Endothelial cell of umbilical vein (primary cell): ENCODE measurements around the gene TSNAX. TPM values are rescaled to one million over a fixed set of nuclear protein-coding genes. Genes with fewer than 3 reads are reported as not detected.

Experiments
- BruUV-seq: library from RNA; stranded (reverse); fragments of 400-500 nt; replicated peaks from 2 replicates; lab custom pipeline; 2021; lab: Mats Ljungman, UMichigan
- CTCF ChIA-PET: fragments of 300-600, 350-600 bp; sonication (Branson Sonifier 250); formaldehyde crosslinking; loops from one replicate; lab custom pipeline; 2021; ENCODE audit warnings: antibody characterized with exemption, inconsistent platforms; lab: Charles Lee
- POLR2A ChIA-PET: fragments of 300-600, 350-600 bp; sonication (Branson Sonifier 250); formaldehyde crosslinking; loops from one replicate; lab custom pipeline; 2021; ENCODE audit warnings: antibody characterized with exemption, inconsistent platforms; lab: Charles Lee
- DNase-seq: peaks from one replicate; pipeline ENCODE4 v3.0.0-alpha.2; 2011; ENCODE audit warnings: low read depth, low spot score
- FAIRE-seq: peaks from 2 replicates; lab custom pipeline; 2011; peaks lifted over from hg19 to GRCh38; lab: Jason Lieb, UNC
- H2AFZ ChIP-seq: 2 replicates; pipeline ENCODE4 v1.6.0; 2012; ENCODE audit warnings: low read depth, low read length, control low read depth, inconsistent platforms
- H3K27ac ChIP-seq: 2 replicates; pipeline ENCODE4 v1.5.1; 2011; ENCODE audit warnings: low read depth, mild to moderate bottlenecking, control low read depth, low read length, moderate library complexity; ENCODE audit not compliant: insufficient read depth
- H3K27me3 ChIP-seq, 2 experiments: 2 replicates each; pipeline versions ENCODE4 v1.6.0 to v1.6.1; 2011; ENCODE audit warnings: low read length in 2 of 2, mixed read lengths in 1 of 2; ENCODE audit not compliant: control insufficient read depth in 2 of 2, insufficient read depth in 2 of 2
- H3K36me3 ChIP-seq, 2 experiments: 2 replicates in 1 of 2; 3 replicates in 1 of 2; pipeline ENCODE4 v1.5.1; 2011; ENCODE audit warnings: low read length in 2 of 2, mild to moderate bottlenecking in 1 of 2, moderate library complexity in 1 of 2; ENCODE audit not compliant: control insufficient read depth in 2 of 2, insufficient read depth in 2 of 2; ENCODE audit errors: extremely low read depth in 1 of 2
- H3K4me1 ChIP-seq: 3 replicates; pipeline ENCODE4 v1.5.1; 2011; ENCODE audit warnings: mild to moderate bottlenecking, low read length; ENCODE audit not compliant: control insufficient read depth, insufficient read depth; ENCODE audit errors: extremely low read depth
- H3K4me2 ChIP-seq: 2 replicates; pipeline ENCODE4 v1.6.1; 2011; ENCODE audit warnings: low read length, control low read depth, mixed read lengths; ENCODE audit not compliant: insufficient read depth
- H3K4me3 ChIP-seq, 3 experiments: fragments of 200-600 bp in 1 of 3; sonication (generic), shearing (Covaris generic) in 1 of 3; replicated peaks in 1 of 3; 2 replicates each; pipeline ENCODE4 v1.5.1; 2011 to 2016; ENCODE audit warnings: control low read depth in 3 of 3, low read length in 3 of 3, mild to moderate bottlenecking in 2 of 3, inconsistent platforms in 1 of 3, low read depth in 1 of 3, moderate library complexity in 1 of 3; ENCODE audit not compliant: insufficient read depth in 1 of 3
- H3K79me2 ChIP-seq: 2 replicates; pipeline ENCODE4 v1.6.0; 2012; ENCODE audit warnings: low read length, inconsistent platforms; ENCODE audit not compliant: control insufficient read depth, insufficient read depth
- H3K9ac ChIP-seq: replicated peaks from 2 replicates; pipeline ENCODE3; 2011; ENCODE audit warnings: low read length, control low read depth; ENCODE audit not compliant: insufficient read depth; ENCODE audit errors: extremely low read depth
- H3K9me1 ChIP-seq: replicated peaks from 3 replicates; pipeline ENCODE4 v1.6.0; 2011; ENCODE audit warnings: mild to moderate bottlenecking, low read length; ENCODE audit not compliant: control insufficient read depth, insufficient read depth; ENCODE audit errors: extremely low read depth
- H3K9me3 ChIP-seq: replicated peaks from 2 replicates; pipeline ENCODE4 v1.5.1; 2012; ENCODE audit warnings: low read length, inconsistent platforms; ENCODE audit not compliant: control insufficient read depth, insufficient read depth
- H4K20me1 ChIP-seq: replicated peaks from 2 replicates; pipeline ENCODE3; 2011; ENCODE audit warnings: mild to moderate bottlenecking, low read length; ENCODE audit not compliant: control insufficient read depth, insufficient read depth; ENCODE audit errors: extremely low read depth
- EZH2 ChIP-seq: IDR thresholded peaks from 2 replicates; pipeline ENCODE4 v1.6.1; 2012; ENCODE audit warnings: borderline replicate concordance, low read depth, mild to moderate bottlenecking, moderate library complexity, low read length, inconsistent platforms; ENCODE audit not compliant: severe bottlenecking
- FOS ChIP-seq: IDR thresholded peaks from 2 replicates; pipeline ENCODE4 v1.6.1; 2011; ENCODE audit warnings: mild to moderate bottlenecking, low read length, moderate library complexity, borderline replicate concordance; ENCODE audit not compliant: insufficient read depth
- GATA2 ChIP-seq: IDR thresholded peaks from 2 replicates; pipeline ENCODE4 v1.7.0; 2011; ENCODE audit warnings: low read depth, mild to moderate bottlenecking, moderate library complexity, mixed read lengths, low read length; ENCODE audit not compliant: insufficient read length, insufficient read depth
- JUN ChIP-seq: IDR thresholded peaks from 2 replicates; pipeline ENCODE4 v1.6.1; 2011; ENCODE audit warnings: borderline replicate concordance, low read depth; ENCODE audit not compliant: insufficient read length, insufficient read depth
- MYC ChIP-seq: IDR thresholded peaks from one replicate; pipeline ENCODE4 v1.6.1; 2011; ENCODE audit warnings: mild to moderate bottlenecking, low read depth, low read length
- POLR2A ChIP-seq: IDR thresholded peaks from 2 replicates; pipeline ENCODE4 v1.6.1; 2012; ENCODE audit warnings: low read depth, mild to moderate bottlenecking, control low read depth, low read length
- POLR2AphosphoS5 ChIP-seq: IDR thresholded peaks from 2 replicates; pipeline ENCODE4 v1.6.1; 2012; ENCODE audit warnings: low read depth, mild to moderate bottlenecking, control low read depth, low read length, moderate library complexity; ENCODE audit not compliant: insufficient read depth
- dilution Hi-C: fragments of 300-500 bp; cut with MboI; formaldehyde crosslinking; loops from one replicate; pipeline ENCODE4 v1.15.0; 2019; ENCODE audit warnings: low sequenced_read_pairs; ENCODE audit not compliant: extremely low pct_ligation_motif_present
- intact Hi-C: fragments of 100-400 bp; cut with micrococcal nuclease; formaldehyde crosslinking; loops from one replicate; pipeline ENCODE4 v1.10.0; 2022
- polyA plus RNA-seq, 4 experiments: library from polyadenylated mRNA; depleted of rRNA in 3 of 4; stranded (reverse) in 3 of 4; unstranded in 1 of 4; fragments of >200 nt; gene quantifications; 2 replicates each; pipeline versions ENCODE4 v1.2.1 to v1.2.3, GENCODE V29; 2011 to 2012; ENCODE audit warnings: missing spikeins in 1 of 4
- total RNA-seq: library from RNA; stranded (reverse); gene quantifications from 2 replicates; pipeline ENCODE4 v1.2.3, GENCODE V29; 2021
- TF ChIP-seq, protein P1 (sequence below), 2 donors: IDR thresholded peaks; 1 replicate in 1 of 2; 2 replicates in 1 of 2; pipeline ENCODE4 v1.5.1; 2011; ENCODE audit warnings: low read length in 2 of 2, mild to moderate bottlenecking in 2 of 2, moderate library complexity in 2 of 2, control low read depth in 1 of 2, inconsistent platforms in 1 of 2, low read depth in 1 of 2; ENCODE audit not compliant: insufficient read depth in 1 of 2; ENCODE audit errors: extremely low read depth in 1 of 2
- TF ChIP-seq, protein P2 (sequence below): IDR thresholded peaks from 2 replicates; pipeline ENCODE4 v1.6.1; 2011; ENCODE audit not compliant: insufficient read depth, insufficient read length

The TSNAX gene
- total and polyA plus RNA-seq, 2 donors (not counting 3 experiments of a cell fraction or from before 2014, with no cell fraction given) = 6.3 to 26.3 TPM

DNA sequence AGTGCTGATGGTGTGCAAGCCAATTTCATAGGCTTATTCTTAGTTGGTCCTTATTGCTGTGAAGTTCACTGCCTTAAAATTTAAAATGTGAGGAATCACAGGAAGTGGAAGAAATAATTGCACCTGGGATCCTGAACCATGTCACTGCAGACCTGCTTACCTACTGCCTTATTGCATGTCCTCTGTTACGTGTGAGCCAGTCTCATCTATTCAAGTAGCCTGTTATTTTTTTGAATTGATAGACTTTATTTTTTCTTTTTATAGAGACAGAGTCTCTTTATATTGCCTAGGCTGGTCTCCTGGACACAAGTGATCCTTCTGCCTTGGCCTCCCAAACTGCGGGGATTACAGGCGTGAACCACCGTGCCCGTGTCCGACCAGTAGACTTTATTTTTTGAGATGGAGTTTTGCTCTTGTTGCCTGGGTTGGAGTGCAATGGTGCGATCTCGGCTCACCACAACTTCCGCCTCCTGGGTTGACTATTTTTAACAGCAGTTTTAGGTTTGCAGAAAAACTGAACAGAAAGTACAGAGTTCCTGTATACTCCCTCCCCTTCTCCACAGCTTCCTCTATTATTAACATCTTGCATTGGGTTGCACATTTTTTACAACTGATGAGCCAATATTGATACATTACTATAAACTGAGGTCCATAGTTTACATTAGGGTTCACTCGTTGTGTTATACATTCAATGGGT lies 84.1 kb downstream of the TSNAX start:
- peaks cover 16 to 17% of the 10 kb centered on the region in 2 experiments for H3K27me3 ChIP-seq
- intact Hi-C loops (no loop called here), dilution Hi-C loops (no loop called here)
- H3K9me3 ChIP-seq = no peaks in the 10 kb centered on the region
- POLR2A ChIA-PET = no interaction called here
- no peak overlapping the region for H3K4me3 ChIP-seq
- DNase-seq (no peak), FAIRE-seq (no peak)
- H3K4me1 ChIP-seq = no peaks in the 10 kb centered on the region
- H3K9ac ChIP-seq = no peak overlapping the region
- H3K36me3 ChIP-seq = no peaks in the 10 kb centered on the region
- no TSS peak for BruUV-seq
- no peaks in the 10 kb centered on the region for H3K79me2 ChIP-seq
- no peak overlapping the region for H2AFZ ChIP-seq
- no peak for TF ChIP-seq FOS
- no peak for TF ChIP-seq MYC
- TF ChIP-seq JUN = no peak
- no peak for TF ChIP-seq EZH2
- TF ChIP-seq POLR2A = no peak
- TF ChIP-seq, protein P1, sequence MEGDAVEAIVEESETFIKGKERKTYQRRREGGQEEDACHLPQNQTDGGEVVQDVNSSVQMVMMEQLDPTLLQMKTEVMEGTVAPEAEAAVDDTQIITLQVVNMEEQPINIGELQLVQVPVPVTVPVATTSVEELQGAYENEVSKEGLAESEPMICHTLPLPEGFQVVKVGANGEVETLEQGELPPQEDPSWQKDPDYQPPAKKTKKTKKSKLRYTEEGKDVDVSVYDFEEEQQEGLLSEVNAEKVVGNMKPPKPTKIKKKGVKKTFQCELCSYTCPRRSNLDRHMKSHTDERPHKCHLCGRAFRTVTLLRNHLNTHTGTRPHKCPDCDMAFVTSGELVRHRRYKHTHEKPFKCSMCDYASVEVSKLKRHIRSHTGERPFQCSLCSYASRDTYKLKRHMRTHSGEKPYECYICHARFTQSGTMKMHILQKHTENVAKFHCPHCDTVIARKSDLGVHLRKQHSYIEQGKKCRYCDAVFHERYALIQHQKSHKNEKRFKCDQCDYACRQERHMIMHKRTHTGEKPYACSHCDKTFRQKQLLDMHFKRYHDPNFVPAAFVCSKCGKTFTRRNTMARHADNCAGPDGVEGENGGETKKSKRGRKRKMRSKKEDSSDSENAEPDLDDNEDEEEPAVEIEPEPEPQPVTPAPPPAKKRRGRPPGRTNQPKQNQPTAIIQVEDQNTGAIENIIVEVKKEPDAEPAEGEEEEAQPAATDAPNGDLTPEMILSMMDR (IDR thresholded peaks at IDR 0.05; ENCODE audit: extremely low read depth in 1 of 2, insufficient read depth in 1 of 2, low read depth in 1 of 2, low read length in 2 of 2) = no peak
- TF ChIP-seq, protein P2, sequence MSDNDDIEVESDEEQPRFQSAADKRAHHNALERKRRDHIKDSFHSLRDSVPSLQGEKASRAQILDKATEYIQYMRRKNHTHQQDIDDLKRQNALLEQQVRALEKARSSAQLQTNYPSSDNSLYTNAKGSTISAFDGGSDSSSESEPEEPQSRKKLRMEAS = no peak
- no peak for TF ChIP-seq POLR2AphosphoS5
- TF ChIP-seq GATA2 = no peak
- CTCF ChIA-PET = interaction anchor here (0.9 to 1.7 kb wide), 3 partner anchors 10 to 194 kb away, joined by 3 to 4 read pairs (median 3); no protein-coding TSS in a partner anchor
- H3K27ac ChIP-seq = no peak overlapping the region
- H3K9me1 ChIP-seq = no peaks in the 10 kb centered on the region
- no peak overlapping the region for H3K4me2 ChIP-seq
- H4K20me1 ChIP-seq = no peaks in the 10 kb centered on the region
